ENCODE results near the gene ZNF24.

GRCh38 chr18:35348001-35348400 is 3.8 kb upstream of the ZNF24 start:
- no peak for TF ChIP-seq CTCF (IDR thresholded peaks at IDR 0.05 in 4 of 5, conservative IDR thresholded peaks at IDR 0.05 in 1 of 5)
- no peak for TF ChIP-seq POLR2A (IDR thresholded peaks at IDR 0.05)
